ENCODE results near the gene IL11RA.

Gene IL11RA

DNA sequence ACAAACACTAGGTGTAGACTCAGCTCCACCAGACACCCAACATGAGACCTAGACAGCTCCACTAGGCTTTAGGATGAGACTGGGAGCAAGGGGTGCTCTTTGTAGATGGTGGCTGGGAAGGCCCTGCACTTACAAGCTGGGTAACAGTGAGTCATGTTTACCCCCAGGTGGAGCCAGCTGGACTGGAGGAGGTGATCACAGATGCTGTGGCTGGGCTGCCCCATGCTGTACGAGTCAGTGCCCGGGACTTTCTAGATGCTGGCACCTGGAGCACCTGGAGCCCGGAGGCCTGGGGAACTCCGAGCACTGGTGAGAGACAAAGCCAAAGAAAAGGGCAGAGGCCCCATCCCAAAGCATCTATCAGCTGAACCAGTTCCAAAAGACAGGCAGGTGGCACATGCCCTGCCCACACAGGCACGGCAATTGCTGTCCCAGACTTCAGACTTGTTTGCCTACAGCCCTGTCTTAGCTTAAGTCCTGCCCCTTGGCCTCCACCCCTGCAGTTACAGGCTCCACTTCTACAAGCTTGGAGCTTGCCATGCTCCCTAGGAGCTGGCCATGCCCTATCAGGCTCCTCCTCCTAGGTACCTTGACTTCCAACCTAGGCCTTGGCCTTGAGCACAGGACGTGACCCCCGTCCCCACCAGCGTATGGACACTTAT is 7.7 kb downstream of the IL11RA start:
- Mint-ChIP-seq H3K4me3 (no peak overlapping the region), H3K9me3 (no peaks in the 10 kb centered on the region), H3K27me3 (no peaks in the 10 kb centered on the region), H3K4me1 (peaks cover 29% of the 10 kb centered on the region), H3K27ac (no peak overlapping the region)
- DNase-seq (no peak), ATAC-seq (no peak)

DNA sequence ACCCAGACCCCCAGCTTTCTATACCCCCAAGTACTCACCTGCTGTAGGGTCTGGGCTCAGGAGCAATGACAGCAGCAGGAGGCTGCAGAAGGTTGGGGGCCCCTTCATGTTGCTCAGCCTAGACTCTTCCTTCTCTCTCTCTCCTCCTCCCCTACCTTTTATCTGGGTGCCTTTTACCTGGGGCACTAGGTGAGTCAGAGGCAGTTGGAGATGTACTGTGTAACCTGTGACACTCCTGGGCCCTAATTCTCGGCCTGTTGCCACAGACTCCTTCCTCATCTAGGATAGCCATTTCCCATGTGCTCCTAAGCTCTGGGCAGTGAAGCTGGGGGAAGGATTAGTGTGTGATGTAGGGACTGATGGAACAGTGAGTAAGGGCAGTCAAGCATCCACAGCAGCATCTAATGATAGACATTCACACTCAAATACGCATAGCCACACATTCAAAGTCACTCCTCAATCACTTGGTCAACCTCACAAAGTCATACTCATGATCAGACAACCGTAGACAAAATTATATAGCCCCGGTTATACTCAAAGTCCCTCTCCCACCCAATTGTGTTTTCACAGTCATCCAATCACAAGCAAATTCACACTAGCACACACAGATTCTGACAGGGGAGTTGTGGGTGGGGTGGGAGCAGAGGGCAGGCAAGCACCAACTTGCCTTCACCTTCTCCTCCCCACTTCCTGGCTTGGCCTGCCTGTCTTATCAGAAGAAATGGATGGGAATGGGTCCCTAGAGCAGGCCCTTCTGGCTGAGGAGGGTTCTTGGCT is 10.7 kb downstream of the IL11RA start, which contains the start of gene CCL27:
CCL27 (minus strand) TSS at position 132 of the 777 bp plus-strand sequence; CDS start at position 108, 24 bp downstream.
- ATAC-seq (no peak), DNase-seq (no peak)
- peak within 1 kb of the TSS in 1 of 2 donors; percentile 30 for H3K27ac Mint-ChIP-seq
- H3K9me3 Mint-ChIP-seq = no peaks in the 10 kb centered on the region
- peak within 1 kb of the TSS in 1 of 2 donors; percentile 15 for H3K4me3 Mint-ChIP-seq
- peaks cover 48% of the 10 kb centered on the region for H3K4me1 Mint-ChIP-seq
- H3K27me3 Mint-ChIP-seq = no peaks in the 10 kb centered on the region

DNA sequence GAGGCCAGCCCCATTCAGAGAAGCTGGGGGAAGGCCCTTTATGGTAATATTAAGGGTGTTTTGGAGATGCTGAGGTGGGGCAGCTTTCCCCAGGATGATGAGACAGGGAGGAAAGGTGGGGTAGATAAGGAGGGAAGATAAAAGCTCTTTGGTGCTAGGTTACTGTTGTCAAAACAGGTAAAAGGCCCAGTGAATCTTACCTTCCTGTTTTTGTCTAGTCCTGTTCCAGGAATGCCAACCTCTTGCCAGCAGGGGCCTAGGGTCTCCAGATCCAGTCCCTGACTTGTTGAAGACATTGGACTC is 11.3 kb downstream of the IL11RA start:
- Mint-ChIP-seq H3K27me3 (no peaks in the 10 kb centered on the region), H3K27ac (no peak overlapping the region), H3K4me1 (peaks cover 48% of the 10 kb centered on the region), H3K9me3 (no peaks in the 10 kb centered on the region), H3K4me3 (no peak overlapping the region)
- ATAC-seq = no peak
- DNase-seq = no peak

DNA sequence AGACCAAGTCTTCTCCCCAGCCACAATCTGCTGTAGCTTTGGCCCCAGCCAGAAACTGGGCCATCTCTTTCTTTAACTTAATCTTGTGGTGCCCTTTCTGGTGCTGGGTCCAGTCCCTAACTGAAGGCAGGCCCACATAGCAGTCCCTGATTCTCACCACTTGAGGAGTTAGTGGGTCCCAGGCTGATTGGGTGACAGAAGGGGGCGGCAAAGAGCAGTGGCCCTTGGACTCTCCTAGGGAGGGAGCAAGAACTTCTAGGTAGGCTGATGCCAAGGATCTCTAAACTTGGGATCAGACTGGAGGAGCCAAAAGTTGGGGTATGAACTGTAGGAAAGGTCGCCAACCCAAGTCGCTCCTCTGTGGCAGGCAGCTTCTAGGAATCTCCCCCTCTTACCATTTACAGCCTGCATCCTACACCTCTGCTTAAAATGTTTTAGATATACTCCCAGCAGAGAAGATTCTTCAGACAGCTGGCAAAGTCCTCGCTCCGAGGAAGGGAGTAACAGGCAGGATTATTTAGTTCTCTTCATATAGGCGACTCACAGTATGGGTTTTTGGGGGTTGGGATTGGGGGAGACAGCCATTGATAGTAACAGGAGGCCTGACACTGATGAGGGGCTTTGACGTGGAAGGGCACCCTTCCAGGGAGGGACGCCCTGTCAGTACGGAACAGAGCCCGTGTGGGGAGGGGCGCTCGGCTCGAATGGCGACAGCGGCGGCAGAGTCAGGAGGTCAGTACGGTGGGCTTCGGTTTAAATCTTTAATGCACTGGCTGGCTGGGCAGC is 12.5 kb downstream of the IL11RA start:
- DNase-seq = peak; percentile 73
- Mint-ChIP-seq H3K27me3 (no peaks in the 10 kb centered on the region), H3K4me3 (peak overlapping the region; percentile 85 to 90)

DNA sequence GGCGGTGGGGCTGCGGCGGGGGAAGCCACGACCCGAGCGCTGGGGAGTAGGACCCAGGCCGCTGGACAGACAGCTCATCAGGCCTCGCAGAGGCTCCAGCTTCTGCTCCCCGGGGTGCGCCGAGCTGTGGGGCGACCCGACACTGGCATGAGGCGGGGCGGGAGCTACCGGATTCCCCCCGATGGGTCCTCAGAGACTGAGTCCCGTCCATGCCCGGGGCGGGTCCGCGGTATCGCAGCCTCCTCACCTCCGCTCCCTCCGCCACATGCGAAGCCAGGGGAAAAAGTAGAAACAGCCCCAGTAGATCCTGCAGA is 13.0 kb downstream of the IL11RA start:
- no peaks in the 10 kb centered on the region for H3K27me3 Mint-ChIP-seq
- no peak overlapping the region for H3K27ac Mint-ChIP-seq
- H3K9me3 Mint-ChIP-seq = peaks cover 6 to 12% of the 10 kb centered on the region in 2 donors
- peaks cover 48% of the 10 kb centered on the region for H3K4me1 Mint-ChIP-seq
- ATAC-seq (no peak), DNase-seq (no peak)
- peak overlapping the region; percentile 85 to 90 for H3K4me3 Mint-ChIP-seq

More for the DNA sequence above, 12.5 kb downstream of the IL11RA start:
- H3K4me1 Mint-ChIP-seq = peaks cover 48% of the 10 kb centered on the region
- peaks cover 5 to 7% of the 10 kb centered on the region in 2 donors for H3K9me3 Mint-ChIP-seq
- peak; percentile 72 for ATAC-seq
- H3K27ac Mint-ChIP-seq = peak overlapping the region in 1 of 2 donors; percentile 68

DNA sequence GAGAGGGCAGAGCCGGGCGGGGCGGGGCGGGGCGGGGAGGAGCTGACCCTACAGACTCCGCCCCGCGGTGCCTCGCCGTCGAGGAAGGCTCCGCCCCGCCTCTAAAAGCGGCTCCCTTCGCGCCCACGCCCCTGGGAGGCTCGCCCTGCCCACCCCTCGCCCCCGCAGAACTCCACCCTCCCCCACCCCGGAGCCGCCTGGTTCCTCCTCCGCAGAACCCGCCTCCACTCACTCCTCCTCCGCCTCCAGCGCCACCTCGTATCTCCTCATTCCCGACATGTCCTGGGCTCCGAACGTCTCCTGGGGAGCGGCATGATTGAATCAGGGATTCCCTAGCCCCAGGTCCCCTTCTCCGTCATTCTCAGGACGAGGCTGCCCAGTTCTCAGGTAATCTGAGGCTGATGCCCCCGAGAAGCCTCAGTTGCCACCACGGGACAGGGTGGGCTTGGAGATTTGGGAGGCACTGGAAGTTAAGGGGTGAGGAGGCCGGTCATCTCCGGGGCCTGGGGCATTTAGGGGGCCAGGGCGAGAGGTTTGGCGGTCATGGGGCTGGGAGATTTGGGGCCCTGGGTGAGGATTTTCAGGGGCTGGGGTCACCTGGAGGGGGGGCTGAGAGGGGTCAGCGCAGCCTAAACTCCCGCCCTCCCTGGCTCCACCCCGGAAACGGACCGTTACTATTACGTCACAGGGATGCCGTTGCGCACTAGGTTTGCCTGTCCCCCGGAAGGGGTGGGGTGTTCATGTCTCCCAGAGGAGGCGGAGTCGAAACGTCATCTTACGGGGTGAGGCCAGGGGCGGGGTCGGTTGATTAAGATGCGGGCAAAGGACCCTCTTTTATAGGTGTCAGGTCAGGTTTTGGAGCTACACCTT is 13.6 kb downstream of the IL11RA start:
- H3K4me3 Mint-ChIP-seq = peak overlapping the region; percentile 85 to 90
- peak; percentile 80 to 88 for DNase-seq

DNA sequence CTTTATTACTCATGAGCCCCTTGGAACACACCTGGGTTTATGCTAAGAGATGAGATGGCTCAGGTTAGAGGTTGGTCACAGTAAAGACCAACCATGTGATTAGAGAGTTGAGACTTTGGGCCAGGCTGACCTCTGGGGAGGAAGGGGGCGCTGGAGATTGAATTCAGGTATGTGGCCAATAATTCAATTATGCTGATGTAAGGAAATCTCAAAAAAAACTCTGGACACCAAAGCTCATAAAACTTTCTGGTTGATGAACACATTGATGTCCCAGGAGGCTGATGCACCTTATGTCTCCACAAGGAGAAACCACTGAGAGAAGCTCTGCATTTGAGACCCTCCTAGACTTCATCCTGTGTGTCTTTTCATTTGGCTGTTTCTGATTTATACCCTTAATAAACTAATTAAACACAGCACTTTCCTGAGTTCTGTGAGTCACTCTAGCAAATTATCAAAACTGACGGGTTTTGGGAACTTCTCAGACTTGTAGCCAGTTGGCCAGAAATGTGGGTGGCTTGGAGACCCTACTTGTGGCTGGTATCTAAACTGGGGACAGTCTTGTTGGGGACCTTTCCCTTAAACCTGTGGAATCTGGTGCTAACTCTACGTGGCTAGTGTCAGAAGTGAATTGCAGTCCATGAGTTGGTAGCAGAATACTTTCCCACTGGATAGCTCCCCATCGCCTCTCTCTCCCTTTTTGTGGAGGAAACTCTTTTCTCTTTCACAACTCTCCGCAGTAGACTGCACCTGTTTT is 18.0 kb downstream of the IL11RA start:
- DNase-seq = no peak
- peaks cover 6 to 13% of the 10 kb centered on the region in 2 donors for H3K9me3 Mint-ChIP-seq
- H3K27me3 Mint-ChIP-seq = no peaks in the 10 kb centered on the region
- ATAC-seq = no peak
- no peak overlapping the region for H3K4me3 Mint-ChIP-seq
- no peak overlapping the region for H3K27ac Mint-ChIP-seq
- peaks cover 17% of the 10 kb centered on the region for H3K4me1 Mint-ChIP-seq

More for the DNA sequence above, 13.6 kb downstream of the IL11RA start:
- Mint-ChIP-seq H3K9me3 (peaks cover 6 to 13% of the 10 kb centered on the region in 2 donors), H3K27ac (peak overlapping the region; percentile 86 to 89), H3K27me3 (no peaks in the 10 kb centered on the region), H3K4me1 (peaks cover 48% of the 10 kb centered on the region)
- peak; percentile 84 for ATAC-seq

DNA sequence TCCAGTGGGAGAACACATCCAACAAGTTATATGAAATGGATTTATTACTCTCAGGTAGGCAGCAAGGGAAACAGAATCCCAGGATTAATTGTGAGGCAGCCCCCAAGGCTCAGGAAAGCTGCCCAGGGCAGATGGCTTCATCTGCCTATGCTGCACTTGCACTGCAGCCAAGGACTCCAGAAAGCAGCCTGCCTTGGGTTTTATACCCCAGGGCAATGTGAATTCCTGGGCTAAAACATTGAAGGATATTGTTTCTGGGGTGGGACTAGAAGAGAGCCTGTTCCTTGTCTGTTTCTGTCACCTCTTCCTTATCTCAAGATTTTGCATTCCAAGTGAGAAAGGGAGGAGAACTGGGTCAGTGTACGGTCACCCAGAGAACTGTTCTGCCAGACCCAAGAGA is 19.3 kb downstream of the IL11RA start:
- DNase-seq (no peak), ATAC-seq (no peak)
- Mint-ChIP-seq H3K4me1 (peaks cover 8% of the 10 kb centered on the region), H3K27me3 (no peaks in the 10 kb centered on the region), H3K27ac (no peak overlapping the region), H3K4me3 (no peak overlapping the region), H3K9me3 (peaks cover 6 to 13% of the 10 kb centered on the region in 2 donors)

DNA sequence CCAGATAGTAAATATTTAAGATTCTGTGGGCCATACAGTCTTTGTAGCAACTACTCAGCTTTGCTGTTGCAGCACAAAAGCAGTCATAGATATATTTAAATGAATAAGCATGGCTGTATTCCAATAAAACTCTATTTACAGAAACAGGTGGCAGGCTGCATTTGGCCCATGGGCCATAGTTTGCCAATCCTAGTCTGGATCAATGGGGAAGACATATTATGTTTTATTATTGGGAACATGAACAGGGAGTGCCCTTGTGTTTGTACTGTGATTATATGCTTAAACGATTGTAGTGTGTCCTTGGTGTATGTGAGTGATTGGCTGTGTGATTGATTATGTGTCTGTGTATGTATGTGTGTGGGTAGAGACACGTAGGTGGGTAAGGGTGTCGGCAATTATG is 22.5 kb downstream of the IL11RA start:
- H3K27ac Mint-ChIP-seq = peak overlapping the region in 1 of 2 donors; percentile 1
- H3K4me3 Mint-ChIP-seq = no peak overlapping the region
- ATAC-seq = no peak
- H3K9me3 Mint-ChIP-seq = peaks cover under 1 to 6% of the 10 kb centered on the region in 2 donors
- H3K27me3 Mint-ChIP-seq = no peaks in the 10 kb centered on the region
- DNase-seq = no peak
- no peaks in the 10 kb centered on the region for H3K4me1 Mint-ChIP-seq

DNA sequence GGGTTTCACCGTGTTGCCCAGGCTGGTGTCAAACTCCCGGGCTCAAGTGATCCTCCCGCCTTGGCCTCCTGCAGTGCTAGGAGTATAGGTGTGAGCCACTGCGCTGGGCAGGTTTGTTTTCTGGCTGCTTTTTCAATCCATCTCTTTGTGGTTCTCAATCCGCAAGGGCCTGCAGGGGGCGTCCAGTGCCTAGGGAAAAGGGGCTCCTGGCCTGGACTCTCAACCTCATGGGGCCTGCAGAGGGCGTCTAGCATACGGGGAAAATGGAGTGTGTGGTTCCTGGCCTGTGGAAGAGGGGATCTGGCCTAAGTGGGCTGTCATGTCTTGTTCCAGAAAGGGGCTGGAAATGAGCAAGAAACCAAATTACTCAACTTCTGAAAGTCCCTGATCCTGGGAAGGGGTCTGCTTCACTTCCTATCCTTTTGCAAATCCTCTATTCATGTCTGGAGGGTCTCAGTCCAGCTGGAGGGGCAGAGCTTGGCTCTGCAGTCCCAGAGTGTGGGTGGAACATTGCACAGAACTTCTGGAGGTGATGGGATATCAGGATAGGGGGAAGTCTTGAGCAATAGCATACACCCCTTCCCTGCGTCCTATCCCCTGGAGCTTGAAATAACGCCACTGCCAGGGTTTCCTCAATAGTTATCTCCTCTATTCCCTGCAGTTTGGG is 23.2 kb downstream of the IL11RA start:
- no peaks in the 10 kb centered on the region for H3K9me3 Mint-ChIP-seq
- no peaks in the 10 kb centered on the region for H3K27me3 Mint-ChIP-seq
- ATAC-seq (peak; percentile 78), DNase-seq (peak; percentile 47 to 52)
- H3K27ac Mint-ChIP-seq = peak overlapping the region in 1 of 2 donors; percentile 50
- H3K4me3 Mint-ChIP-seq = no peak overlapping the region
- H3K4me1 Mint-ChIP-seq = no peaks in the 10 kb centered on the region

DNA sequence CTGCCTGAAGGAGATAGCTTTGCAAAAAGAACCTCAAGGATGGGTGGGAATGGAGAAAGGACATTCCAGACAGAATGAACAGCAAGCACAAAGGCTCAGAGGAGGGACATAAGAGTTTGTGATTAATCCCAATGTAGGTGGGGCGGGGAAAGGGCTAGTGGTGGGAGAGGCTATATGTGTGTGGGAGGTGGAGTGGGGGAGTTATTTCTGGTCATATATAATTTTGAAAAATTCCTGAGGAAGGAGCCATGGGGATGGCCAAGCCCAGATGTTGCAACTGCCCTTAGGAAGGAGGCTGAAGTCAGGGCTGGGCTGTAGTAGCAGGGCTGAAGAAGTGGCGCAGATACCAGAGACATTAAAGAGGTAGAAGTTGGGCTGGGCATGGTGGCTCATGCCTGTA is 23.9 kb downstream of the IL11RA start:
- Mint-ChIP-seq H3K4me1 (no peaks in the 10 kb centered on the region), H3K27me3 (no peaks in the 10 kb centered on the region), H3K4me3 (no peak overlapping the region), H3K9me3 (no peaks in the 10 kb centered on the region), H3K27ac (peak overlapping the region in 1 of 2 donors; percentile 32)
- ATAC-seq (no peak), DNase-seq (no peak)

DNA sequence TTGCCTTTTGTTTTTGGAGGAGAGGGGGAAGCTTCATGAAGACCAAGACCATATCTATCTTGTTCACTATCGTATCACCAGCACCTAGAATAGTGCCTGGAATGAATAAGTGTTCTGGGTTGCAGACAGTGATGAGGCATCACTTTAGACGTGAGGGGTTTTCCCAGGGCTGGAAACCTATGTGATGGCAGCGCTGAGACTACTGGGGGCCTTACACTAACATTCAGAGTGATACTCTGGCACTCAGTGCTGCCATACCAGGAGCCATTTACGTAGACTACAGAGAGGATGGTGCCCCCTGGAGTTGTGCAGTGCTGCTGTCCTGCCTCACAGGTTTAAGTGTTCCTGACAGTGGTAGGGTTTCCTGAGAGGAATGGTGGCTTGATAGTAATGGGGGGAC is 32.2 kb downstream of the IL11RA start:
- Mint-ChIP-seq H3K27me3 (no peaks in the 10 kb centered on the region), H3K9me3 (no peaks in the 10 kb centered on the region), H3K27ac (peak overlapping the region in 1 of 2 donors; percentile 14), H3K4me1 (peaks cover 11% of the 10 kb centered on the region), H3K4me3 (no peak overlapping the region)
- DNase-seq (no peak), ATAC-seq (peak; percentile 69)

DNA sequence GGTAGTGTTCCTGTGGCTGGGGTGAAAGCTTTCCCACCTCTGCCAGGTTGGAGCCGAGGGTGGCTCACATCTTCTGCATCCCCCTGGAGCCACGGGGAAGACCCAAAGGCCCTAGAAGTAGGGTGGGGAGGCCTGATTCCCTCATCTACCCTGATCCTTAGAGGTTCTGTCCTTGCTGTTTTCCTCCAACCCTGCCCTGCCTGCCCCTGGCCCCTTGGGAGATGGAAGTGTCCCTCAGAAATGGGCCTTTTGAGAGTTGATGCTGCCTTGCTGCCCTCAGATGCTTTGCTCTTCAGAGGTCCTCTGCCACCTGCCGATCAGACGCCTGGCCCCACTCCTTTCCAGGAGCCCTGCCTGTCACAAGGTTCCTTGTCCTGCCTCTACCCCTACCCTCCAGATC is 32.8 kb downstream of the IL11RA start:
- ATAC-seq (no peak), DNase-seq (no peak)
- no peaks in the 10 kb centered on the region for H3K9me3 Mint-ChIP-seq
- H3K27ac Mint-ChIP-seq = no peak overlapping the region
- H3K4me1 Mint-ChIP-seq = peaks cover 11% of the 10 kb centered on the region
- no peaks in the 10 kb centered on the region for H3K27me3 Mint-ChIP-seq
- no peak overlapping the region for H3K4me3 Mint-ChIP-seq

DNA sequence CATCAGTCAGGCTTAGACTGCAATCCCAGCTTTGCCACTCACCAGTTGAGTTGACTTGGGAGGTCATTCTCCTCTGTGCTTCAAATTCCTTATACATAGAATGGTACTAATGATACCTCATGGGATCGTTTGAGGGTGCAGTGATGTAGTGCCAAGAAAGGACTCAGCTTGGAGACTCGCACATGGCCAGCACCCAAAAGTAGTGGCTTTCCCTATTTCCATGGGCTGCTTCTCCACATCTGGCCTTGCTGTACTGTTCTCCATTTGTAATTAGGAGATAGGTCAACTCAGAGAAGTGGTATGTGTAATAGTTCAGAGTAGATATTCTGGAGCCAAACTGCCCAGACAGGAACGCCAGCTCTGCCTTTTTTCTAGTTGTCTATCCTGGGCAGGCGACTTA is 33.6 kb downstream of the IL11RA start:
- H3K4me3 Mint-ChIP-seq = no peak overlapping the region
- H3K9me3 Mint-ChIP-seq = no peaks in the 10 kb centered on the region
- DNase-seq (no peak), ATAC-seq (no peak)
- H3K4me1 Mint-ChIP-seq = peaks cover 11% of the 10 kb centered on the region
- H3K27ac Mint-ChIP-seq = no peak overlapping the region
- H3K27me3 Mint-ChIP-seq = no peaks in the 10 kb centered on the region
